GM03348 (cell line): ENCODE measurements around the gene PCDH7.

Experiments used
- DNase-seq: peaks from one replicate; pipeline ENCODE4 v3.0.0; 2012; ENCODE audit warnings: low spot score

PCDH7 gene

GRCh38 chr4:30725562-30725961 lies 5.4 kb downstream of the PCDH7 start:
- DNase-seq = no peak

GRCh38 chr4:30726090-30726675 lies 6.0 kb downstream of the PCDH7 start:
- no peak for DNase-seq

GRCh38 chr4:30727409-30727808 lies 7.2 kb downstream of the PCDH7 start:
- DNase-seq = no peak

GRCh38 chr4:30728311-30728710 lies 8.1 kb downstream of the PCDH7 start:
- DNase-seq = no peak

GRCh38 chr4:30743897-30744296 lies 23.7 kb downstream of the PCDH7 start:
- DNase-seq = no peak

- DNase-seq = no peak
These were observed 24.2 kb downstream of the PCDH7 start for GRCh38 chr4:30744386-30744785.

GRCh38 chr4:30744957-30745640 lies 24.9 kb downstream of the PCDH7 start:
- DNase-seq = peak; percentile 7

- no peak for DNase-seq
These were observed 26.6 kb downstream of the PCDH7 start for GRCh38 chr4:30746735-30747134.

- DNase-seq = no peak
These were observed 33.1 kb downstream of the PCDH7 start for GRCh38 chr4:30753316-30753715.

GRCh38 chr4:30754021-30754420 lies 33.9 kb downstream of the PCDH7 start:
- no peak for DNase-seq

- DNase-seq = no peak
These were observed 35.2 kb downstream of the PCDH7 start for GRCh38 chr4:30755346-30755745.

- no peak for DNase-seq
These were observed 36.4 kb downstream of the PCDH7 start for GRCh38 chr4:30756553-30756952.

GRCh38 chr4:30757357-30757756 lies 37.2 kb downstream of the PCDH7 start:
- DNase-seq = peak; percentile 71

GRCh38 chr4:30760551-30760950 lies 40.4 kb downstream of the PCDH7 start:
- DNase-seq = no peak

- peak; percentile 11 for DNase-seq
These were observed 43.2 kb downstream of the PCDH7 start for GRCh38 chr4:30763321-30763727.

GRCh38 chr4:30765022-30765421 lies 44.9 kb downstream of the PCDH7 start:
- DNase-seq = no peak

- no peak for DNase-seq
These were observed 47.1 kb downstream of the PCDH7 start for GRCh38 chr4:30767147-30767845.

GRCh38 chr4:30768277-30768676 lies 48.1 kb downstream of the PCDH7 start:
- DNase-seq = no peak

GRCh38 chr4:30769093-30769492 lies 48.9 kb downstream of the PCDH7 start:
- no peak for DNase-seq

GRCh38 chr4:30770049-30770549 lies 49.9 kb downstream of the PCDH7 start:
- peak; percentile 43 for DNase-seq

GRCh38 chr4:30770812-30771211 lies 50.6 kb downstream of the PCDH7 start:
- no peak for DNase-seq

GRCh38 chr4:30776451-30776850 lies 56.3 kb downstream of the PCDH7 start:
- no peak for DNase-seq

- DNase-seq = no peak
These were observed 56.8 kb downstream of the PCDH7 start for GRCh38 chr4:30776921-30777415.
